SK-N-MC (cell line): ENCODE measurements around the gene CYP46A1.

Source experiments
- DNase-seq: peaks from one replicate; pipeline ENCODE4 v3.0.0-alpha.2; 2011; ENCODE audit warnings: low read depth, low spot score
- H3K27ac ChIP-seq: fragments of 200-600 bp; sonication (generic); 2 replicates; pipeline ENCODE4 v1.5.1; 2016; ENCODE audit warnings: mixed run types
- H3K36me3 ChIP-seq: fragments of 200-600 bp; sonication (generic); 2 replicates; pipeline ENCODE4 v1.6.1; 2017; ENCODE audit warnings: antibody characterized with exemption, low read length, mixed read lengths; ENCODE audit not compliant: insufficient read depth
- H3K4me3 ChIP-seq: fragments of 200-600 bp; sonication (generic); 2 replicates; pipeline ENCODE4 v1.5.1; 2016
- H3K9ac ChIP-seq: fragments of 200-600 bp; sonication (generic); 2 replicates; pipeline ENCODE4 v1.8.0; 2017; ENCODE audit warnings: mixed run types, mixed read lengths; ENCODE audit not compliant: insufficient read length
- H3K9me3 ChIP-seq: fragments of 200-600 bp; sonication (generic); 2 replicates; pipeline ENCODE4 v1.6.1; 2017; ENCODE audit warnings: low read depth, mild to moderate bottlenecking, antibody characterized with exemption, low read length, moderate library complexity, mixed read lengths
- EZH2 ChIP-seq: fragments of 200-600 bp; sonication (generic); IDR thresholded peaks from one replicate; pipeline ENCODE4 v1.6.1; 2017; ENCODE audit warnings: antibody characterized with exemption
- FOXP2 ChIP-seq: optimal IDR thresholded peaks from 2 replicates; pipeline ENCODE3; 2011; ENCODE audit warnings: mild to moderate bottlenecking, moderate library complexity; ENCODE audit not compliant: insufficient read depth; ENCODE audit errors: extremely low read length, control extremely low read depth
- POLR2AphosphoS5 ChIP-seq: IDR thresholded peaks from 2 replicates; pipeline ENCODE4 v1.6.1; 2012; ENCODE audit warnings: mild to moderate bottlenecking, low read depth, low read length, borderline replicate concordance

CYP46A1 gene

DNA sequence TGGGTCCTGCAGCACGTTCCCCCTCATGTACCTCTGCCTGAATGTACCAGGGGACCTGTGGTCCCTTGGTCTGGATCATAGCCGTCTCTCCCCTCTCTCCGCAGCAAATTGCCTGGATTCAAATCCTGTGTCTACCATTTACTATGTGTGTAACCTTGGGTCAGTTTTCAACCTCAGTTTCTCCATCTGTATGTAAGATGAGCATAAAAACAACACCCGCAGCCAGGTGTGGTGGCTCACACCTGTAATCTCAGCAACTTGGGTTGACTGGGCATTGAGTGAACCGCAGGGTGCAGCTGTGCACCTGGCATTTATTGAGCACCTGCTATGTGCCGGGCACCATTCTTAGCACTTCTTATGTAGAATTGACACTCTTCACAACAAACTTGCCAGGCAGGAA lies 14.1 kb downstream of the CYP46A1 start:
- no peak for TF ChIP-seq FOXP2
- TF ChIP-seq EZH2, result no peak
- TF ChIP-seq POLR2AphosphoS5, result no peak
- Histone ChIP-seq H3K9me3 (no peaks in the 10 kb centered on the region; the same call in 1 of the 2 replicates), H3K27ac (no peak overlapping the region), H3K9ac (no peak overlapping the region), H3K36me3 (no peaks in the 10 kb centered on the region), H3K4me3 (no peak overlapping the region)
- no peak for DNase-seq

DNA sequence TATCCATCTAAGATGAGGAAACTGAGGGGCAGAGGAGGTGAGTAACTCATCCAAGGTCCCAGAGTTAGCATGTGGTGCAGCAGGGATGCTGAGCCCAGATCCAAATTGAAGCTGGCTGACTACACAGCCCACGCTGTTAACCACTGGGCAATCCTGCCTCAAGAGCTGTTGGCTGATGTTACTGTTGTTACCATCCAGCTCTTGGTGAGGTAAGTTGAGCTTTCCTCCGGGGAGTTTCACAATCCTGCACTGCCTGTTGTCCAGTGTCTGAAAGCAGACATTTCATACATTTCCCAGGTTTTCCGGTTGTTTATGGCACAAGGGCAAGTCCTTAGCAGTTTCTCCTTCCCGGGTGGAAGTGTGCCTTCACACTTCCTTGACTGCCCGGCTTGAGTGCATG lies 14.5 kb downstream of the CYP46A1 start:
- no peak for DNase-seq
- H3K36me3 ChIP-seq, result no peaks in the 10 kb centered on the region
- no peak overlapping the region for H3K27ac ChIP-seq
- no peak overlapping the region for H3K9ac ChIP-seq
- TF ChIP-seq EZH2, result no peak
- TF ChIP-seq POLR2AphosphoS5, result no peak
- no peak for TF ChIP-seq FOXP2
- no peaks in the 10 kb centered on the region; the same call in 1 of the 2 replicates for H3K9me3 ChIP-seq
- H3K4me3 ChIP-seq, result no peak overlapping the region

DNA sequence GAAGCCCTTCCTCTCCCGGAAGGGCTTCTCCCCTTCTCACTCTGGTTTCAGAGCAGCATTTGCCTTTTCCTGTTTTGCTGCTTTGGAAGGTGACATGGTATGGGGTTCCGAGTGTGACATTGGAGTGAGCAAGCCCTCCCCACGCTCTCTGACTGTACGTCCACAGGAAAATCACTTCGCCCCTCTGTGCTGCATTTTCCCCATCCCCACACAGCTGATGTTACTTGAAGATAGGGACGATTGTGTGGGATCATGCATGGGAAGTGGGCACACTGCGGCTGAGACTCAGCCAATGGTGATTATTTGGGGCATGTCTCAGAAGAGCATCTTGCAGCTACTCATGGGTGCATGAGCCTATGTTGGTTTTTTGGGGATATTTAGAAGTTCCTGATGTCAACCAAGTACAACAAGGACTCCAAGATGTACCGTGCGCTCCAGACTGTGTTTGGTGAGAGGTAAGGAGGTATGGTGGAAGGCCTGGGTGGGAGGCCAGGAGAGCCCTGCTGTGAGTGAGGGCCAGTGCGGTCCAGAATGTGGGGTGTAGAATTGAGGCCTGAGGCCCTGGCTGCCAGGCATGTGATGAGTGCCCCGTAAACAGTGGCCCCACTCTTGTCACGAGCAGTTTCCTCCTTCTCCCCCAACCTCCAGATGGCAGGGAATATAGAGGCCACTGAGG lies 15.1 kb downstream of the CYP46A1 start:
- H3K36me3 ChIP-seq, result no peaks in the 10 kb centered on the region
- H3K9ac ChIP-seq, result no peak overlapping the region
- H3K27ac ChIP-seq, result no peak overlapping the region
- no peak overlapping the region for H3K4me3 ChIP-seq
- H3K9me3 ChIP-seq, result no peaks in the 10 kb centered on the region; the same call in 1 of the 2 replicates
- DNase-seq, result no peak
- TF ChIP-seq EZH2, result no peak
- TF ChIP-seq FOXP2, result no peak
- no peak for TF ChIP-seq POLR2AphosphoS5

DNA sequence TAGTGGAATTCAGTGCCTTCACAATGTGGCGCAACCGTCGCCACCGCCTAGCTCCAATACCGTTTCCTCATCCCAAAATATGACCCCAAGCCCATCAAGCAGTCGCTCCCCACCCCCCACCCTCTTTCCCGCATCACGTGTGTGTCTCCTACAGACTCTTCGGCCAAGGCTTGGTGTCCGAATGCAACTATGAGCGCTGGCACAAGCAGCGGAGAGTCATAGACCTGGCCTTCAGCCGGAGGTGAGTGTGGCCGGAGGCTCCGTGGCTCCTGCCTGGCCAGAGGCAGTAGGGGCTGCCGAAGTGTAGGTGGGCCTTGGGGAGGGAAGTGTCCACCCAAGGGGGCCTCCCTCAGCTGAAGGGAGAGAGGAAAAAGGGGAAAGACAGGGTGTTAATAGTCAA lies 15.8 kb downstream of the CYP46A1 start:
- no peak for TF ChIP-seq EZH2
- TF ChIP-seq POLR2AphosphoS5, result no peak
- H3K9me3 ChIP-seq, result no peaks in the 10 kb centered on the region; the same call in 1 of the 2 replicates
- no peaks in the 10 kb centered on the region for H3K36me3 ChIP-seq
- no peak for DNase-seq
- H3K4me3 ChIP-seq, result no peak overlapping the region
- no peak overlapping the region for H3K27ac ChIP-seq
- no peak overlapping the region for H3K9ac ChIP-seq

DNA sequence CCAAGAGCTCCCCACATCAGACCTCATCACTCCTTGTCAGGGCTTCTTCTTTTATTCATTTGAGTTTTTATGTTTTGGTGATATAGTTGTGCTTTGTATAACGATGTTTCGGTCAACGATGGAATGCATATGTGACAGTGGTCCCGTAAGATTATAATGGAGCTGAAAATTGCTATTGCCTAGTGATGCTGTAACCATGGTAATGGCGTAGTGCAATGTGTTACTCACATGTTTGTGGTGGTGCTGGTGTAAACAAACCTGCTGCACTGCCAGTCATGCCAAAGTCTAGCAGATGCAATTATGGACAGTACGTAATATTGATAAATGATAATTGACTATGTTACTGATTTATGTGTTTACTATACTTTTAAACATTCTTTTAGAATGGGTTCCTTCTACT lies 16.3 kb downstream of the CYP46A1 start:
- TF ChIP-seq EZH2 (no peak), FOXP2 (no peak), POLR2AphosphoS5 (no peak)
- Histone ChIP-seq H3K9ac (no peak overlapping the region), H3K27ac (no peak overlapping the region), H3K4me3 (no peak overlapping the region), H3K9me3 (no peaks in the 10 kb centered on the region; the same call in 1 of the 2 replicates), H3K36me3 (no peaks in the 10 kb centered on the region)
- no peak for DNase-seq

DNA sequence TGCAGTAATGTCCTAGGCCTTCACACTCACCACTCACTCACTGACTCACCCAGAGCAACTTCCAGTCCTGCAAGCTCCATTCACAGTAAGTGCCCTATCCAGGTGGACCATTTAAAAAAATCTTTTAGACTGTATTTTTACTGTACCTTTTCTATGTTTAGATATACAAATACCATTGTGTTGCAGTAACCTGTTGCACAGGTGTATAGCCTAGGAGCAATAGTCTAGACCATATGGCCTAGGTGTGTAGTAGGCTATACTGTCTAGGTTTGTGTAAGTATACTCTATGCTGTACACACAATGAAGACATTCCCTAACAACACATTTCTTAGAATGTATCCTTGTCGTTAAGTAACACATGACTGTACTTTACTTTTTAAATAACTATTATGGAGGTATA lies 17.2 kb downstream of the CYP46A1 start:
- no peaks in the 10 kb centered on the region; the same call in 1 of the 2 replicates for H3K9me3 ChIP-seq
- no peak overlapping the region for H3K9ac ChIP-seq
- TF ChIP-seq POLR2AphosphoS5 (no peak), FOXP2 (no peak), EZH2 (no peak)
- no peak overlapping the region for H3K27ac ChIP-seq
- no peak for DNase-seq
- no peaks in the 10 kb centered on the region for H3K36me3 ChIP-seq
- H3K4me3 ChIP-seq, result no peak overlapping the region

DNA sequence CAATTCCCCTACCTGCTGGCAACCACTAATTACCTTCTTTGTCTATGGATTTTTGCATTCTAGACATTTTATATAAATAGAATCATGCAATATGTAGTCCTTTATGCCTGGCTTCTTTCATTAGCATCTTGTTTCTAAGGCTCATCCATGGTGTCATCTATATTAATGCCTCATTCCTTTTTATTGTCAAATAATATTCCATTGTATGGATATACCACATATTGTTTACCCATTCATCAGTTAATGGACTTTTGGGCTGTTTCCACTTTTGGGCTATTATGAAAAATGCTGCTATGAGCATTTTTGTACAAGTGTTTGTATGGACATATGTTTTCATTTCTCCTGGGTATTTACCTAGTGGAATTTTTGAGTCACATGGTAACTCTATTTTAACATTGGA lies 18.0 kb downstream of the CYP46A1 start:
- no peaks in the 10 kb centered on the region for H3K36me3 ChIP-seq
- H3K4me3 ChIP-seq, result no peak overlapping the region
- no peak for DNase-seq
- H3K27ac ChIP-seq, result no peak overlapping the region
- H3K9ac ChIP-seq, result no peak overlapping the region
- no peak for TF ChIP-seq FOXP2
- TF ChIP-seq POLR2AphosphoS5, result no peak
- TF ChIP-seq EZH2, result no peak
- H3K9me3 ChIP-seq, result no peaks in the 10 kb centered on the region; the same call in 1 of the 2 replicates

DNA sequence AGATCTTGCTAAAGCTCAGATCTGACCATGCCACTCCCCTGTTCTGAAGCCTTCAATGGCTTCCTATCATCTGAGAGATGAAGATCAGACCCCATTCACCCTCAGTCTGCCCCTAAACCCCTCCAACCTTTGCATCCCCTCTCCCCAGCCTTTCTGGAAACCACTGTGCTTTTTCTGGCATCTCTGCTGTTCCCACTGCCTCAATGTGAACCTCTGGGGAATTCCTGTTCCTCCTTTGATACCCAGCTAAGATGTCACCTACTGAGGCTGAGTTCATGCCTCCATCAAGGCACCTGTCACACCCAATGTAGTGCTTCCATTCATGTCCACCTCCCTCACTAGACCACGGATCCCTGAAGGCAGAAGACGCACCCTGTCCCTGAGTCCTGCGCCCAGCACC lies 19.3 kb downstream of the CYP46A1 start:
- no peak for TF ChIP-seq EZH2
- TF ChIP-seq FOXP2, result no peak
- no peak for TF ChIP-seq POLR2AphosphoS5

DNA sequence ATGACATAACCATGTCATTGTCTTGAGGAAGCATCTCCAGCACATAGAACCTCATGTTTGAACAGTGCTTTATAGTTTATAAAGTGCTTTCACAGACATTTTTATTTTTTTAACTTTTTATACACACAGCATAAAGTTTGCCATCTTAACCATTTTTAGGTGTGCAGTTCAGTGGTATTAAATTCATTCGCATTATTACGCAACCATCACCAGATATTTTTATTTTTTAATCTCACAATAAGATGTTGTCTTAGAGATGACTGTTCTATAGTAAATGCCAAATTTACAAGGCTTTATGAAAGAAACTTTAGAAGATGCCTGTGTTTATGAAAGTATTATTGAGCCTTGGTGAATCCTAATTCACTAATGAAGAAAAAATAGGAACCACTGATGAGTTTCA lies 19.9 kb downstream of the CYP46A1 start:
- DNase-seq, result no peak
- Histone ChIP-seq H3K27ac (no peak overlapping the region), H3K36me3 (no peaks in the 10 kb centered on the region), H3K9ac (no peak overlapping the region), H3K4me3 (no peak overlapping the region), H3K9me3 (no peaks in the 10 kb centered on the region; the same call in 1 of the 2 replicates)
- TF ChIP-seq FOXP2, result no peak
- no peak for TF ChIP-seq EZH2
- no peak for TF ChIP-seq POLR2AphosphoS5

More for the DNA sequence above, 19.3 kb downstream of the CYP46A1 start:
- Histone ChIP-seq H3K4me3 (no peak overlapping the region), H3K9ac (no peak overlapping the region), H3K27ac (no peak overlapping the region), H3K36me3 (no peaks in the 10 kb centered on the region), H3K9me3 (no peaks in the 10 kb centered on the region; the same call in 1 of the 2 replicates)
- no peak for DNase-seq
